OCI-LY7 (cell line): Measurements from ENCODE around the gene C14orf93. TPM values are rescaled to one million over a fixed set of nuclear protein-coding genes. Genes with fewer than 3 reads are reported as not detected.
A peak's percentile ranks its signal among the peaks of the same experiment; 100 is the strongest.

Experiments
- BruUV-seq: library from RNA; stranded (reverse); fragments of 400-500 nt; replicated peaks from 2 replicates; lab custom pipeline; 2021; lab: Mats Ljungman, UMichigan
- CTCF ChIA-PET: fragments of 300-600 bp; sonication (Branson Sonifier 250); formaldehyde crosslinking; loops from one replicate; lab custom pipeline; 2022; ENCODE audit warnings: antibody characterized with exemption; ENCODE audit not compliant: unreplicated experiment; lab: Charles Lee
- POLR2A ChIA-PET: fragments of 300-600 bp; sonication (Branson Sonifier 250); formaldehyde crosslinking; loops from one replicate; lab custom pipeline; 2022; ENCODE audit warnings: antibody characterized with exemption; lab: Charles Lee
- DNase-seq: peaks from one replicate; pipeline ENCODE4 v3.0.0-alpha.2; 2015; ENCODE audit warnings: low spot score
- H2AFZ ChIP-seq: fragments of 200-600 bp; sonication (generic), shearing (Covaris generic); 2 replicates; pipeline ENCODE4 v1.6.1; 2014; ENCODE audit warnings: mild to moderate bottlenecking, antibody characterized with exemption, low read length, moderate library complexity
- H3K27ac ChIP-seq: fragments of 200-600 bp; sonication (generic); 2 replicates; pipeline ENCODE4 v1.5.1; 2014; ENCODE audit warnings: mixed run types, low read depth, mild to moderate bottlenecking, moderate library complexity, low read length, inconsistent platforms; ENCODE audit not compliant: poor library complexity, severe bottlenecking
- H3K36me3 ChIP-seq: fragments of 200-600 bp; sonication (generic); 2 replicates; pipeline ENCODE4 v1.6.1; 2014; ENCODE audit warnings: mild to moderate bottlenecking, antibody characterized with exemption, low read length, moderate library complexity, mixed read lengths; ENCODE audit not compliant: insufficient read depth
- H3K4me1 ChIP-seq: fragments of 200-600 bp; sonication (generic); 2 replicates; pipeline ENCODE4 v1.5.1; 2014; ENCODE audit warnings: mild to moderate bottlenecking, low read length; ENCODE audit not compliant: insufficient read depth, poor library complexity, severe bottlenecking
- H3K4me2 ChIP-seq: fragments of 200-600 bp; sonication (generic); 2 replicates; pipeline ENCODE4 v1.6.1; 2014; ENCODE audit warnings: mild to moderate bottlenecking, low read length
- H3K4me3 ChIP-seq: fragments of 200-600 bp; sonication (generic); 2 replicates; pipeline ENCODE4 v1.5.1; 2014; ENCODE audit warnings: mild to moderate bottlenecking, low read depth, low read length; ENCODE audit not compliant: poor library complexity, severe bottlenecking
- H3K79me2 ChIP-seq: fragments of 200-600 bp; sonication (generic); 2 replicates; pipeline ENCODE4 v1.6.1; 2016; ENCODE audit warnings: low read depth, mild to moderate bottlenecking, low read length, moderate library complexity, mixed read lengths; ENCODE audit not compliant: insufficient read depth
- H3K9me2 ChIP-seq: fragments of 200-600 bp; sonication (generic); 2 replicates; pipeline ENCODE4 v1.6.1; 2016; ENCODE audit warnings: mild to moderate bottlenecking, low read length, mixed read lengths; ENCODE audit not compliant: insufficient read depth
- H3K9me3 ChIP-seq: fragments of 200-600 bp; sonication (generic); 2 replicates; pipeline ENCODE4 v1.6.1; 2014; ENCODE audit warnings: mild to moderate bottlenecking, mixed run types, low read length, mixed read lengths
- H4K20me1 ChIP-seq: fragments of 200-600 bp; sonication (generic); 2 replicates; pipeline ENCODE4 v1.6.1; 2014; ENCODE audit warnings: mild to moderate bottlenecking, antibody characterized with exemption, low read length, moderate library complexity, mixed read lengths; ENCODE audit not compliant: insufficient read depth
- EZH2phosphoT487 ChIP-seq: fragments of 200-600 bp; sonication (generic); IDR thresholded peaks from 2 replicates; pipeline ENCODE4 v1.6.1; 2018; ENCODE audit warnings: low read depth, borderline replicate concordance, mild to moderate bottlenecking, mixed run types, antibody characterized with exemption, low read length, moderate library complexity, mixed read lengths
- intact Hi-C: fragments of 100-400 bp; cut with micrococcal nuclease; formaldehyde crosslinking; loops from one replicate; pipeline ENCODE4 v1.10.0; 2022; ENCODE audit not compliant: unreplicated experiment
- total RNA-seq, 2 experiments: library from RNA; depleted of rRNA in 1 of 2; stranded (reverse); fragments of >200 nt in 1 of 2; shearing (Covaris generic) in 1 of 2; gene quantifications; 2 replicates each; pipeline ENCODE4 v1.2.3, GENCODE V29; 2014 to 2022
- TF ChIP-seq, protein P1 (sequence below): fragments of 200-600 bp; sonication (generic); conservative IDR thresholded peaks from 2 replicates; pipeline ENCODE4 v1.5.1; 2014; ENCODE audit warnings: mild to moderate bottlenecking, antibody characterized with exemption, low read length, moderate library complexity, mixed read lengths

The C14orf93 gene
- total RNA-seq, 2 experiments from 2014 or later = 15.2 to 17.9 TPM

GRCh38 chr14:22980672-22981089 lies 29.3 kb downstream of the C14orf93 start:
- Histone ChIP-seq H3K9me3 (no peaks in the 10 kb centered on the region), H4K20me1 (no peaks in the 10 kb centered on the region), H3K27ac (no peak overlapping the region), H3K36me3 (no peaks in the 10 kb centered on the region), H3K9me2 (no peaks in the 10 kb centered on the region), H3K4me3 (no peak overlapping the region), H2AFZ (no peak overlapping the region), H3K4me2 (peak overlapping the region; percentile 28; the same call in 1 of the 2 replicates), H3K4me1 (peaks cover 17% of the 10 kb centered on the region), H3K79me2 (no peaks in the 10 kb centered on the region)
- POLR2A ChIA-PET = no interaction called here
- intact Hi-C loops = no loop called here
- no TSS peak for BruUV-seq
- CTCF ChIA-PET = no interaction called here
- TF ChIP-seq, protein P1, sequence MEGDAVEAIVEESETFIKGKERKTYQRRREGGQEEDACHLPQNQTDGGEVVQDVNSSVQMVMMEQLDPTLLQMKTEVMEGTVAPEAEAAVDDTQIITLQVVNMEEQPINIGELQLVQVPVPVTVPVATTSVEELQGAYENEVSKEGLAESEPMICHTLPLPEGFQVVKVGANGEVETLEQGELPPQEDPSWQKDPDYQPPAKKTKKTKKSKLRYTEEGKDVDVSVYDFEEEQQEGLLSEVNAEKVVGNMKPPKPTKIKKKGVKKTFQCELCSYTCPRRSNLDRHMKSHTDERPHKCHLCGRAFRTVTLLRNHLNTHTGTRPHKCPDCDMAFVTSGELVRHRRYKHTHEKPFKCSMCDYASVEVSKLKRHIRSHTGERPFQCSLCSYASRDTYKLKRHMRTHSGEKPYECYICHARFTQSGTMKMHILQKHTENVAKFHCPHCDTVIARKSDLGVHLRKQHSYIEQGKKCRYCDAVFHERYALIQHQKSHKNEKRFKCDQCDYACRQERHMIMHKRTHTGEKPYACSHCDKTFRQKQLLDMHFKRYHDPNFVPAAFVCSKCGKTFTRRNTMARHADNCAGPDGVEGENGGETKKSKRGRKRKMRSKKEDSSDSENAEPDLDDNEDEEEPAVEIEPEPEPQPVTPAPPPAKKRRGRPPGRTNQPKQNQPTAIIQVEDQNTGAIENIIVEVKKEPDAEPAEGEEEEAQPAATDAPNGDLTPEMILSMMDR = no peak
- no peak for TF ChIP-seq EZH2phosphoT487
- DNase-seq = no peak

DNA sequence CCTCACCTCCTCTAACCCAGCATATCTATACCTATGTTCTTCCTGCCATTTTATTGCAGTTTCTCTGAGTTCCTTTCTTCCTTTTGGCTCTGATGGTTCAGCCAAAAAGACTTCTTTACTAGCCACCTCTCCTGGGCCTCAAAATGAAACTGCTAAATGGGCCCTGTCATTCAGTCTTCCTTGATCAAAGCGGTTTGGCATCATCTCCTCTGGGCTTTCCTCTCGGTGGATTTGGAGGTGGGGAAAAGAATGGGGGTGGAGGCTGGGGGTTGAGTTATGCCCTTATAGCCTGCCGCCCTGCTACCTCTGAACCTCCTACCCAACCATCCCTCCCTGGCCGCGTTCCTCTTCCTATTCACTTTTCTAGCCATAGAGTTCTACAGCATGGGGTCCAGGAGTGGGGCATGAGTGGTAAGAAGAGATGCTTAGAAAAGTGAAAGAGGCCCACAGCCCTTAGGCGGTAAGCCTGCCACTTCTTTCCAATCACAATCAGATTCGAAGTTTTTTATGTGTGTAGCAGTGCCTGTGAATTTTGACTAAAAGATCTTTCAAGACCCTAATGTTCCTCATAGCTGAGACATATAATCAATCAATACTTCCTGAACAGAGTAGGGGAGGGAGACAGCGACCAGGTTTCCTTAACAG lies 30.1 kb downstream of the C14orf93 start:
- ChIA-PET POLR2A (no interaction called here), CTCF (no interaction called here)
- H3K4me3 ChIP-seq = no peak overlapping the region
- no peaks in the 10 kb centered on the region for H3K9me3 ChIP-seq
- no peak for TF ChIP-seq EZH2phosphoT487
- TF ChIP-seq, protein P1 = no peak
- no TSS peak for BruUV-seq
- H3K9me2 ChIP-seq = no peaks in the 10 kb centered on the region
- peaks cover 17% of the 10 kb centered on the region for H3K4me1 ChIP-seq
- H3K36me3 ChIP-seq = no peaks in the 10 kb centered on the region
- H3K4me2 ChIP-seq = no peak overlapping the region
- DNase-seq = no peak
- no peaks in the 10 kb centered on the region for H4K20me1 ChIP-seq
- intact Hi-C loops = no loop called here
- H2AFZ ChIP-seq = no peak overlapping the region
- H3K27ac ChIP-seq = no peak overlapping the region
- no peaks in the 10 kb centered on the region for H3K79me2 ChIP-seq

- H3K4me1 ChIP-seq = peaks cover 17% of the 10 kb centered on the region
- H3K79me2 ChIP-seq = no peaks in the 10 kb centered on the region
- TF ChIP-seq EZH2phosphoT487 = no peak
- TF ChIP-seq, protein P1 = no peak
- no peaks in the 10 kb centered on the region for H3K9me2 ChIP-seq
- no peaks in the 10 kb centered on the region for H4K20me1 ChIP-seq
- intact Hi-C loops = no loop called here
- no peak overlapping the region for H3K4me3 ChIP-seq
- ChIA-PET POLR2A (interaction anchor here (0.6 kb wide), 1 partner anchor 22 kb away, joined by 3 read pairs; no protein-coding TSS in a partner anchor), CTCF (no interaction called here)
- H3K4me2 ChIP-seq = no peak overlapping the region
- H3K27ac ChIP-seq = no peak overlapping the region
- DNase-seq = no peak
- H3K9me3 ChIP-seq = no peaks in the 10 kb centered on the region
- no TSS peak for BruUV-seq
- no peaks in the 10 kb centered on the region for H3K36me3 ChIP-seq
- H2AFZ ChIP-seq = no peak overlapping the region
Measured at GRCh38 chr14:22978981-22979671, 30.8 kb downstream of the C14orf93 start.
